HG02588 (cell line): ENCODE results near the gene C3orf80.
"Not testable (repeated sequence)": the region's sequence is repeated elsewhere in the genome, so short reads cannot be mapped to it uniquely, and the experiment has no call there.

Experiments
- ATAC-seq: cut with Tn5 transposase; IDR thresholded peaks from one replicate; pipeline ENCODE4 v1.9.1; 2021; ENCODE audit warnings: mild to moderate bottlenecking, moderate library complexity; ENCODE audit not compliant: unreplicated experiment

The C3orf80 gene

GRCh38 chr3:160225176-160226025, at the start of gene C3orf80:
Gene C3orf80 (plus strand): TSS chr3:160225422. CDS start chr3:160225636, 214 bp downstream.
- ATAC-seq: peak; percentile 76

- no peak for ATAC-seq
Measured at GRCh38 chr3:160176923-160177322, 48.3 kb upstream of the C3orf80 start.

DNA sequence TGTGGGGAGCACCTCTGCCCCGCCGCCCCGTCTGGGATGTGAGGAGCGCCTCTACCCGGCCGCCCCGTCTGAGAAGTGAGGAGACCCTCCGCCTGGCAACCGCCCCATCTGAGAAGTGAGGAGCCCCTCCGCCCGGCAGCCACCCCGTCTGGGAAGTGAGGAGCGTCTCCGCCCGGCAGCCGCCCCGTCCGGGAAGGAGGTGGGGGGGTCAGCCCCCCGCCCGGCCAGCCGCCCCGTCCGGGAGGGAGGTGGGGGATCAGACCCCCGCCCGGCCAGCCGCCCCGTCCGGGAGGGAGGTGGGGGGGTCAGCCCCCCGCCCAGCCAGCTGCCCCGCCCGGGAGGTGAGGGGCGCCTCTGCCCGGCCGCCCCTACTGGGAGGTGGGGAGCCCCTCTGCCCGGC, 46.6 kb upstream of the C3orf80 start:
- not testable (repeated sequence) for ATAC-seq

- ATAC-seq: not testable (repeated sequence)
Measured at GRCh38 chr3:160179403-160179802, 45.8 kb upstream of the C3orf80 start.

- ATAC-seq: no peak
Measured at GRCh38 chr3:160179906-160180305, 45.3 kb upstream of the C3orf80 start.

DNA sequence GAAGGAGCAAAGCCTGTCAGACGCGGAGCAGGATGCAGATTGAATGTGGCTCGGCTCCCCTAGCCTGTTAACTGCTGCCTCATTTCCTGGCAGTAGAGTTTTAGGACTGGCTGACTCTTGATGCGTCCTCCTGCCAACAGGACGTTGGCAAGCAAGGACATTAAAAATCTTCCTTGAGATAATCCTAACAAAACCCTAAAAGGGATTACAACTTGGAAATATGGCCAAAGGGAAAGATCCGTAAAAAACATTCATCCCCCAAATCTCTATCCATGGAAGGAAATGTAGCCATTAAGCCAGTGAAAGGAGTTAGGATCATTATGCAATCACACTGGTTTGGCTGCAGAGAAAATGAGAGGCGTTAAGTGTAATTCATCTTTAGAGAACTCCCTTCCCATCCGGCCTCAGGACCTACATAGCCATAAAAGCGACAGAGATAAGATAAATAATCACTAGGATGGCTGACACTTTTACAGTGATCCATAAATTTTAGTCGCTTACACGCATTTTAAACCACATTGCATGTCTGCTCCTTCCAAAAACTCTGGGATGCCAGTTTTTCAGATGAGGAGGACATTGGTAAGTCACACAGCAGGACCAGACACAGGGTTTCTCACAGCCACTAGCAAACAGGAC, 44.5 kb upstream of the C3orf80 start:
- ATAC-seq: no peak

- ATAC-seq: no peak
Measured at GRCh38 chr3:160183345-160184076, 41.7 kb upstream of the C3orf80 start.

GRCh38 chr3:160184655-160185054, 40.6 kb upstream of the C3orf80 start:
- ATAC-seq: no peak

GRCh38 chr3:160185751-160186150, 39.5 kb upstream of the C3orf80 start:
- ATAC-seq: no peak

DNA sequence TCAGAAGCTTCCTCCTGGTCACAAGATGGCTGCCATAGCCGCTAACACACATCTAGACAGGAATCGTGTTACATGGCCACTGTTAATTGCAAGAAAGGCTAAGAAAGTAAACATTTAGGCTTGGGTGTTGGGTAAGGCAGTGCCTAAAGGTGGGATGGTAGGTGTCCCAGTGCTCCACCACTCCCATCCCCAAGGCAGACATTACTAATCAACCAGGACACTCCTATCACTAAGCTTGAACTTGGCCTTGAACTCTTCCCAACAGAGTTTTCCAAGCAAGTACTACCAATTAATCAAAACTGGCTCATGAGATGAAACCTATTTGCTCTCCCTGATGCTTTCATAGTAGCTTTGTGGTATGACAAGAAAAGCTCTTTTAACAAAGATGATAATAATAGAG, 37.9 kb upstream of the C3orf80 start:
- ATAC-seq: no peak

GRCh38 chr3:160192310-160193029, 32.8 kb upstream of the C3orf80 start:
- ATAC-seq: no peak

DNA sequence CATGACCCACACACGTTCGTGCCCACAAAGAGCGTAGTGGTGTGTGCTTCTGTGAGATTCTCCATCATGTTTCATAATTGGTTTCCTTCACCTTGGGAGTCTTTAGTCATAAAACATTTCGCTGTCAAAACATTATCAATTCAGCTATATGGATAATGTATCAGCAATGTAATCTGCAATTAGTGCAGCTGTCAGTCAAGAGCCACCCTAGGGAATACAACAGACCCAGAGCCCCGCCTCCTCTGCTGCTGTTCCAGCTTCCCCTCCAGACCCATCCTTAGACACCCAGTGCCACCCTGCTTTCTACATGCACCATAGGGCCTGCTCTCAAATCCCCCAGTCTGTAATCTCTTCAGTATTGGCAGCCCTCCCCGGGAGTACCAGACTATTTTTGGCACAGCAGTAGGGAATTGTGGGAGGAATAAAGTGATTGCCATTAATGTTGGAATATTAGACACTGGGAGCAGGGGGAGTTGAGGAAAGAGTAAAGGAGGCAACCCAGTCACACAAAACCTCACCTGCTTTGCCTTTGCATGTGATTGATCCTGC, 31.5 kb upstream of the C3orf80 start:
- no peak for ATAC-seq

DNA sequence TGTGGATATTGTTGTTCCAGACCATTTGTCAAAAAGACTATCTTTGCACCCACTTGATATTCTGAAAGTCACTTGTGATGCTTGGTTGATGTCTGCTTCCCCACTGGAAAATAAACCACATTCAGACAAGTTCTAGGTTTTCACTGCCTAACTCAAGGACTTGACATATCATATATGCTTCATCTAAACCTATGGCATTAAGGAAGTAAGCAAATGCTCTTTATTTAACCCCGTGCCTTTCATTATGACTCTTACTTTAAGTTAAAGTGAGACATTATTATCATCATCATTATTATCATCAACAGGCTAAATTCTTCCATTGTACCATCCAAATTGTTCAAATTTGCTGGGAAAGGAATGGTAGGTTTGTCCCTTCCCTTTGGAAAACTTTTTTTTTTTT, 30.8 kb upstream of the C3orf80 start:
- ATAC-seq: no peak

GRCh38 chr3:160195106-160195505, 30.1 kb upstream of the C3orf80 start:
- ATAC-seq: no peak

DNA sequence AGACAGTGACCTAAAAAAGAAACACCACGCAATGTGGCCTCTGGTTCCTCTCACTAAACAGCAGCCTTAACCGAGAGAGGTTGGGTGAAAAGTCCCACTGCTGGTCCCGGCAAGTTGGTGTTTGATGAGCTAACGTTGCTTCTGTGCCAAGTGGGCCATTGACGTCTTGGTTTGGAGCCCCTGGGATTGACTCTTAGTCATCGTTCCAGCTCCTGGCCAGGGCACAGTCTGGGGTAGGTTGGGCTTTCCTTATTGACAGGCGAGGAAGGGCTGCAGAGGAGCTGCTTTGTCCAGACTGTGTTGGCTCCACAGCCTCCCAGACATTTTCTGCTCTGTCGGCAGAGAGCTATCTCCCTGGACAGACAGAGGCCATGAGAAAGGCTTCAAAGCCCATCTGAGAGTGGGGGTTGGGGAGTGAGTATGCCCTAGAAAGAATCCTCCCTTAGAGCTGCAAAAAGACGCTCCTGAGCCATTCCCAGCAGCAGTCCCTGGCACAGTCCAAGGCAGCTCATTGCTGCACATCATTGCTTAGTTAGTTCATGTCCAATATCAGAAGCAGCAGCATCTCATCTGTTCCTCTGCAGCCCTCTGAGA, 28.6 kb upstream of the C3orf80 start:
- ATAC-seq: no peak

DNA sequence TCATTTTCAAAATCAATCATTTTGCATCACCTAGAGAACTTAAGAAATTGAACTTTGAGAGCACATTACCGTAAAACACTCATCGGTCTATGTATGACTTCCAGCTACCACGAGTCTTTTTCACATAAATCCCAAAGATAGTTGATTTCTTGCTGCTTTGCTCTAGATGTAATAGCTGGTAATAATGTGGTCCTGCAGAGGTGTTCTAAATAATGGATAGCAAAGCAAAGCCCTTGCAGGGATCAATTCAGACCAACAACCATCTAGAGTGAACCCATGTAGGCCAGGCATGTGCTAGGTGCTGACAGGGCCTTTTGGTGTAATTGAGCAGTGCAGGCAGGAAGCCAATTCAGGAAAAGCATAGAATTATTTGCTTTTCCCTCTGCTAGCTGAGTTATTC, 26.1 kb upstream of the C3orf80 start:
- no peak for ATAC-seq

DNA sequence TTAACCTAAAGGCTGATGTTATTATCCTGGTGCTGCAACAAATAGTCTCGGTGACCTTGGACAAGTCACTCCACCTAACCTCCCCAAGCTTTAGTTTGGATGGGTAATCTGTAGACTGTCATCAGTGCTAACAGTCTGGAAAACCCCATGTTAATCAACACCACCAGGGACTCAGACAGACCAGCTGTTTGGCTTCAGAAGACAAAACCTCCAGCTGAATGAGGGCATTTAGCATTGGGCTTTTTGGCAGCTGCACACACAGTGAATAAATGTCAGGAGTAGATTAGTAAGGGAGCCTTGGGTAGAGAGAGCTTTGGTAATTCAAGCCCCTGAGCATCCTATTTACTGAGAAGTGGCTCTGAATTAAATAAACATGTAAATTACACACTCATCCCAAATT, 24.9 kb upstream of the C3orf80 start:
- ATAC-seq: peak; percentile 79

DNA sequence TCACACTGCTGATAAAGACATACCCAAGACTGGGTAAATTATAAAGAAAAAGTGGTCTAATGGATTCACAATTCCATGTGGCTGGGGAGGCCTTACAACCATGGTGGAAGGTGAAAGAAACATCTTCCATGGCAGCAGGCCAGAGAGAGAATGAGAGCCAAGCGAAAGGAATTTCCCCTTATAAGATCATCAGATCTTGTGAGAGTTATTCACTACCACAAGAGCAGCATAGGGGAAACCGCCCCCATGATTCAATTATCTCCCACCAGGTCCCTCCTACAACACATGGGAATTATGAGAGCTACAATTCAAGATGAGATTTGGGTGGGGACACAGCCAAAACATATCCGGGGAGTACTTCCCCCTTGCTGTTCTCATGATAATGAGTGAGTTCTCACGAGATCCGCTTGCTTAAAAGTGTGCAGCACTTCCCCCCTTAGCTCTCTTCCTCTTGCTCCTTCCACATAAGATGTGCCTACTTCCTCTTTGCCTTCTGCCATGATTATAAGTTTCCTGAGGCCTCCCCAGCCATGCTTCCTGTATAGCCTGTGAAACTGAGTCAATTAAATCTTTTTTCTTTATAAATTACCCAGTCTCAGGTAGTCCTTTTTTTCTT, 20.7 kb upstream of the C3orf80 start:
- not testable (repeated sequence) for ATAC-seq

GRCh38 chr3:160205606-160206005, 19.6 kb upstream of the C3orf80 start:
- ATAC-seq: no peak

- no peak for ATAC-seq
Measured at GRCh38 chr3:160210341-160210740, 14.9 kb upstream of the C3orf80 start.
